Body of pancreas (tissue), 4 donors: ENCODE results near the gene CDC42BPA. TPM values are rescaled to one million over a fixed set of nuclear protein-coding genes. Genes with fewer than 3 reads are reported as not detected.

ENCODE experiments used
- ATAC-seq: fragments of 150-250 bp; one replicate; pipeline ENCODE4 v1.9.1; 2016
- DNase-seq, 4 donors: peaks; one replicate each; pipeline ENCODE4 v3.0.0-alpha.2; 2019
- H3K27ac ChIP-seq, 4 donors: fragments of 200-600 bp; sonication (generic); 1 replicate in 3 of 4; 2 replicates in 1 of 4; pipeline versions ENCODE4 v1.5.1 to v1.6.1; 2016 to 2019; ENCODE audit warnings: mild to moderate bottlenecking in 1 of 4, mixed read lengths in 1 of 4, moderate library complexity in 1 of 4
- H3K27me3 ChIP-seq, 2 donors: fragments of 200-600 bp; sonication (generic); one replicate each; pipeline ENCODE4 v1.6.0; 2016; ENCODE audit warnings: mild to moderate bottlenecking in 1 of 2
- H3K36me3 ChIP-seq, 2 donors: fragments of 200-600 bp; sonication (generic); replicated peaks in 1 of 2; 2 replicates each; pipeline ENCODE4 v1.5.1; 2016; ENCODE audit warnings: low read depth in 2 of 2; ENCODE audit not compliant: insufficient read depth in 1 of 2
- H3K4me1 ChIP-seq: fragments of 200-600 bp; sonication (generic); one replicate; pipeline ENCODE4 v1.6.0; 2016
- H3K4me3 ChIP-seq, 2 donors: fragments of 200-600 bp; sonication (generic); 1 replicate in 1 of 2; 2 replicates in 1 of 2; pipeline ENCODE4 v1.5.1; 2016 to 2019
- H3K9me3 ChIP-seq, 3 donors: fragments of 200-600 bp; sonication (generic); 1 replicate in 2 of 3; 2 replicates in 1 of 3; pipeline ENCODE4 v1.5.1; 2016
- CTCF ChIP-seq, 7 experiments: fragments of 450-650 bp in 4 of 7; fragments of 200-600 bp in 3 of 7; sonication (generic) in 3 of 7; IDR thresholded peaks; one replicate each; pipeline ENCODE4 v1.5.1; 2016 to 2019; ENCODE audit warnings: antibody characterized with exemption in 7 of 7
- POLR2A ChIP-seq, 3 donors: fragments of 450-650 bp; IDR thresholded peaks; one replicate each; pipeline ENCODE4 v1.6.1; 2016; ENCODE audit warnings: antibody characterized with exemption in 3 of 3, mild to moderate bottlenecking in 2 of 3
- WGBS, 2 donors: methylation state at CpG; one replicate each; pipeline ENCODE4 v1.1.5; 2017; 5-methylcytosine and 5-hydroxymethylcytosine counted together
- intact Hi-C: fragments of 100-400 bp; cut with DNase I; formaldehyde crosslinking; loops from one replicate; pipeline ENCODE4 v1.15.1; 2023
- total RNA-seq, 2 donors: library from RNA; depleted of rRNA; stranded (reverse); fragments of >200 nt; gene quantifications; one replicate each; pipeline ENCODE4 v1.1.0, GENCODE V29; 2016

The CDC42BPA gene
- total RNA-seq, 2 donors from 2014 or later = 35.9 to 37.6 TPM

- Histone ChIP-seq H3K9me3 (peaks cover 0 to 3% (median 0%) of the 10 kb centered on the region in 3 donors), H3K4me3 (no peak overlapping the region), H3K27ac (no peak overlapping the region), H3K36me3 (no peaks in the 10 kb centered on the region), H3K27me3 (no peaks in the 10 kb centered on the region), H3K4me1 (no peaks in the 10 kb centered on the region)
- TF ChIP-seq CTCF (IDR thresholded peaks at IDR 0.05) (no peak), POLR2A (IDR thresholded peaks at IDR 0.05) (no peak)
- WGBS, 2 donors = 43 to 46% methylated on average over 2 of the region's 2 CpGs
- no peak for DNase-seq
- intact Hi-C loops = no loop called here
- ATAC-seq = no peak
Observed at GRCh38 chr1:227161470-227161869, 156.8 kb downstream of the CDC42BPA start.

GRCh38 chr1:227156520-227156919 is 161.8 kb downstream of the CDC42BPA start:
- Histone ChIP-seq H3K27me3 (no peaks in the 10 kb centered on the region), H3K36me3 (no peaks in the 10 kb centered on the region), H3K4me1 (peaks cover 17% of the 10 kb centered on the region), H3K9me3 (peaks cover 0 to 3% (median 0%) of the 10 kb centered on the region in 3 donors), H3K4me3 (no peak overlapping the region), H3K27ac (no peak overlapping the region)
- 91 to 93% methylated on average over 3 of the region's 3 CpGs for WGBS, 2 donors
- no peak for DNase-seq
- TF ChIP-seq POLR2A (IDR thresholded peaks at IDR 0.05) (no peak), CTCF (IDR thresholded peaks at IDR 0.05) (no peak)
- ATAC-seq = no peak
- intact Hi-C loops = no loop called here

GRCh38 chr1:227155688-227156087 is 162.6 kb downstream of the CDC42BPA start:
- intact Hi-C loops = no loop called here
- Histone ChIP-seq H3K36me3 (no peaks in the 10 kb centered on the region), H3K4me1 (peaks cover 17% of the 10 kb centered on the region), H3K27ac (peak overlapping the region in 1 of 4 donors; percentile 24), H3K4me3 (no peak overlapping the region), H3K27me3 (no peaks in the 10 kb centered on the region), H3K9me3 (peaks cover 0 to under 1% (median 0%) of the 10 kb centered on the region in 3 donors)
- TF ChIP-seq CTCF (IDR thresholded peaks at IDR 0.05) (no peak), POLR2A (IDR thresholded peaks at IDR 0.05) (no peak)
- ATAC-seq (no peak), DNase-seq (no peak)
- 94 to 99% methylated on average over 4 of the region's 4 CpGs for WGBS, 2 donors

- Histone ChIP-seq H3K4me3 (no peak overlapping the region), H3K4me1 (peaks cover 17% of the 10 kb centered on the region), H3K27me3 (no peaks in the 10 kb centered on the region), H3K27ac (peak overlapping the region in 1 of 4 donors; percentile 24), H3K9me3 (no peaks in the 10 kb centered on the region), H3K36me3 (no peaks in the 10 kb centered on the region)
- intact Hi-C loops = no loop called here
- DNase-seq = no peak
- 11 to 13% methylated on average over 2 of the region's 2 CpGs for WGBS, 2 donors
- TF ChIP-seq POLR2A (IDR thresholded peaks at IDR 0.05) (no peak), CTCF (IDR thresholded peaks at IDR 0.05) (no peak)
- no peak for ATAC-seq
Observed at GRCh38 chr1:227155004-227155403, 163.3 kb downstream of the CDC42BPA start.

GRCh38 chr1:227152525-227152924 is 165.8 kb downstream of the CDC42BPA start:
- H3K36me3 ChIP-seq = no peaks in the 10 kb centered on the region
- H3K4me3 ChIP-seq = no peak overlapping the region
- TF ChIP-seq CTCF (IDR thresholded peaks at IDR 0.05) = no peak
- no peak for TF ChIP-seq POLR2A (IDR thresholded peaks at IDR 0.05)
- intact Hi-C loops = no loop called here
- peaks cover 17% of the 10 kb centered on the region for H3K4me1 ChIP-seq
- H3K27me3 ChIP-seq = no peaks in the 10 kb centered on the region
- H3K27ac ChIP-seq = no peak overlapping the region
- 95% methylated on average over 2 of the region's 2 CpGs for WGBS, 2 donors
- ATAC-seq (no peak), DNase-seq (no peak)
- no peaks in the 10 kb centered on the region for H3K9me3 ChIP-seq
